Epithelial cell of proximal tubule (primary cell): ENCODE results near the gene MTLN. TPM values are rescaled to one million over a fixed set of nuclear protein-coding genes. Genes with fewer than 3 reads are reported as not detected.
A peak's percentile ranks its signal among the peaks of the same experiment; 100 is the strongest.
"Not testable (repeated sequence)": the region's sequence is repeated elsewhere in the genome, so short reads cannot be mapped to it uniquely, and the experiment has no call there.

Experiments used
- DNase-seq: peaks from one replicate; pipeline ENCODE4 v3.0.0-alpha.2; 2011; ENCODE audit warnings: low read depth
- H3K4me3 ChIP-seq: 2 replicates; pipeline ENCODE4 v1.5.1; 2011; ENCODE audit warnings: low read depth, mild to moderate bottlenecking, low read length
- total RNA-seq: library from RNA; depleted of rRNA; stranded (reverse); fragments of >200 nt; gene quantifications from 2 replicates; pipeline ENCODE4 v1.2.3, GENCODE V29; 2015
- TF ChIP-seq, protein P1 (sequence below): conservative IDR thresholded peaks from 2 replicates; pipeline ENCODE4 v1.5.1; 2012; ENCODE audit warnings: low read depth, mild to moderate bottlenecking, low read length

Gene MTLN, protein sequence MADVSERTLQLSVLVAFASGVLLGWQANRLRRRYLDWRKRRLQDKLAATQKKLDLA
- 70.2 and 188 TPM in 2 replicates for total RNA-seq

DNA sequence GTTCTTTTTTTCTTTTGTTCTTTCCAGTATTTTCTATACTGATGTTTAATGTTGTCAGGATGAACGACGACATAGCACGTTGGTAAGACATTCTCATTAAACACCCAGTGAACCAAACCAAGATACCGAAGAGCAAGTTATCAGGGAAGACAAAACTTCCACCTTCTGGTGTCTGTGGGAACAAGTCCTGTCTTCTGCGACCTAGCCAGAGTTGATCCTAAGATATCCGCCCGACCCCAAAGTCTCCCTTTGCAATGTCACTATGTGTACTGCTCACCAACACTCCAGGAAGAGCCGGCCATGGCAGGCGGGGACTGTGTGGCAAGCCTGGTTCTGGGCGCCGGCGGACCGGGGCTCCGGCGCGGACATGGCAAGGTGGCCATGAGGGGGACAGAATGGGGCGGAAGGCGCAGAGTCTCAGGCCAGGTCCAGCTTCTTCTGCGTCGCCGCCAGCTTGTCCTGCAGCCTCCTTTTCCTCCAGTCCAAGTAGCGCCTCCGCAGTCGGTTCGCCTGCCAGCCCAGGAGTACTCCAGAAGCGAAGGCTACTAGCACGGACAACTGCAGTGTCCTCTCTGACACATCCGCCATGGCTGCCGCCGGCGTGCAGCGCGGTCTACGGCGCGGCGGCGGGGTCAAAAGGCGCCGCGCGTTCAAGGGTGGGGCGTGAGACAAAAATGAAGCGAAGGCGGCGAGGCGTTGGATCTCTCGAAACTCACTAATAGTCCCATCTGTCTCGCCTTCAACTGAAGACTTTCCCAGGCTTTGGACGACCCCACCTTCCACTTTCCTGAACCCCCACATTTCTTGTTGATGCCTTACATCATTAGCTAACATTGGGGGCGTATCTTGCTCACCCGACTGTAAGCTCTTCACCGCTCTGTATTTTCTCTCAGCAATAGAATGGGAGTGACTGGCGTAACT is at the start of gene MTLN:
MTLN (minus strand) TSS at position 610 of the 921 bp plus-strand sequence; CDS start at position 588, 22 bp downstream.
- TF ChIP-seq, protein P1, sequence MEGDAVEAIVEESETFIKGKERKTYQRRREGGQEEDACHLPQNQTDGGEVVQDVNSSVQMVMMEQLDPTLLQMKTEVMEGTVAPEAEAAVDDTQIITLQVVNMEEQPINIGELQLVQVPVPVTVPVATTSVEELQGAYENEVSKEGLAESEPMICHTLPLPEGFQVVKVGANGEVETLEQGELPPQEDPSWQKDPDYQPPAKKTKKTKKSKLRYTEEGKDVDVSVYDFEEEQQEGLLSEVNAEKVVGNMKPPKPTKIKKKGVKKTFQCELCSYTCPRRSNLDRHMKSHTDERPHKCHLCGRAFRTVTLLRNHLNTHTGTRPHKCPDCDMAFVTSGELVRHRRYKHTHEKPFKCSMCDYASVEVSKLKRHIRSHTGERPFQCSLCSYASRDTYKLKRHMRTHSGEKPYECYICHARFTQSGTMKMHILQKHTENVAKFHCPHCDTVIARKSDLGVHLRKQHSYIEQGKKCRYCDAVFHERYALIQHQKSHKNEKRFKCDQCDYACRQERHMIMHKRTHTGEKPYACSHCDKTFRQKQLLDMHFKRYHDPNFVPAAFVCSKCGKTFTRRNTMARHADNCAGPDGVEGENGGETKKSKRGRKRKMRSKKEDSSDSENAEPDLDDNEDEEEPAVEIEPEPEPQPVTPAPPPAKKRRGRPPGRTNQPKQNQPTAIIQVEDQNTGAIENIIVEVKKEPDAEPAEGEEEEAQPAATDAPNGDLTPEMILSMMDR = no peak
- peak within 1 kb of the TSS; percentile 81 for H3K4me3 ChIP-seq
- DNase-seq = no peak

DNA sequence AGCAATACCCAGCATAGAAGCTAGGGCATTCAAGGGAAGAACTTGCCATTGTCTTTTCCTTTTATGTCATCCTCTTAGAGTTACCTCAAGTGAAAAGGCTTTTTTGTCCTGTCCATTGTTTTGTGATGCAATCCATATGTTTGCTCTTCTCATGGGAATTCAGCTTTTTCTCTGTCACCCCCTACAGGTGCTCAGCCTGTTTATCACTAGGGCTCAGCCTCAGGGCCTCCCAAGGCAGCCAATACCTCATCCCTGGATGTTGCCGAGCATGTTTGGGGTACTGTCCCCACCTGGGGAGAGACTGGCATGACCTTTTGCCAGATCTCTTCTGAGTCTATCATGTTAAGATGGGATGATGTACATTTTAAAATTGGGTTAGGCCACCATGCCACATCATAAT is 49.6 kb upstream of the MTLN start:
- DNase-seq, H3K4me3 ChIP-seq: not testable (repeated sequence)

DNA sequence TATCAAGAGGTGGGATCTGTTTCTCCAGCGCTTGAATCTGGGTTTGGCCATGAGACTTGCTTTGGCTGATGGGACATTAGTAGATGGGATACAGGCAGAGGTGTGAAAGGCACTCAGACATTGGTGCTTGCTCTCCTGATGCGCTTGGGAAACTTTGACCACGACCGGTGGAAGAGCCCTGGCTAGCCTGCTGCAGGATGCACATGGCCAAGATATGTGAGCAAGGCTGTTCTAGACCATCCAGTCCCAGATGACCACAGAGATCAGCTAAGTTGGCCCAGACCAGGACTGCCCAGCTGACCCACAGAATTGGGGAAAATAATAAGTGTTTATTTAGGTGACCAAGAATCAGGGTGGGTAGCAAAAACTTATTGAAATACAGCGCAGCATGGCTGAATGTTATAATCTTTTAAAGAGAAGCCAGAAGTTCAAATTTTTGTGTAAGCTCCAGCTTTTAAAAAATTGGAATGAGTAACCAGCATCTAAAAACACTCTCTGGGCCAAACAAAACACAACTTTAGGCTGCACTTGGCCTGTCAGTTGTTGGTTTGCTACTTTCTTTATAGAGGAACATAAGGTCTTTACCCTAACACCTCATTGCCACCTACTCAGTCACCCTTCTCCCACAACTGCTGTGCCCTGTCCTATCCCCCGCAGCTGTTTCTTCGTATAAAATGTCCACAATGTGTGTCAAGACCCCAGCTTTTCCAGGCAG is 35.9 kb upstream of the MTLN start:
- not testable (repeated sequence) for DNase-seq, H3K4me3 ChIP-seq

DNA sequence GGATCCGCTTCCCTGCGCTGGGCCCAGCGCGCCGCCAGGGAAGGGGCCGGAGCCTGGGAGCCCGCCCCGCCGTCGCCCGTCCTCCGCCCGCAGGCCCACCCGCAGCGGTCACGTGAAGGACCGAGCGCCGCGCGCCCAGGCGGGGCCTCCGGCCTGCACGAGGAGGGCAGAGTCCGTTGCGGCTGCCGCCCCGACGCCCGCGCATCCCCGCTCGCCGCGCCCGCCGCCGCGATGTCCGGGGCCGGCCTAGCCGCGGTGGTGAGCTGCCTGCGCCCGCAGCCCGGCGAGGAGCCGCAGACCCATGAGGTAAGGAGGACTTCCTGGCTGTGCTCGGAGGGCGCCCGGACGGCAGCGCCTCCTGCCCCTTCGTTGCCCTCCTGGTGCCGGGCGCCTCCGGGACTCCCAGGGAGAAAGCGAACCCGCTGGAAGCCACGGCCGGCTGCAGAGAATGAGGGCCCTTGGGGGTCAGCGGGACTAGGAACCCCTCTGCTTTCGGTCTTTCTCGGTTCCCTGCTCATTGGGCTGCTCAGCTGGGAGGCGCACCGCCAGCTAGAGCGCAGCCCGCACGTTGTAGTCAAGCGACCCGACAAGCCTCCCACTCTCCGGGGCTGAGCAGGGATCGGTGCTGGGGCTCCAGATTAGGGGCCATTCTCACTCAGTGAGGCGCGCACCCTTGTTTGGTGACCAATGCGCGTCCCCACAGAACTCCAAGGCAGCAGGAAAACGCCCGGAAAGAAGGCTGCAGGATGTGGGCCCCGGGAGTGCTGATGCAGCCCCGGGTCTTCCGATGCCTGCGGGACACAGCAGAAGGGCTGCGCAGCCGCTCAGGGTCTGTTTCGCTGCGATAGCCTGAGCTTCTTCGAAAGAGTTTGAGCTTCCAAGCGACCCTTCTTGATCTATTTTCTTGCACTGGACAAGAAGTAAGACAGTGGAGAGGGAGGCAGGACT is 33.4 kb upstream of the MTLN start:
- H3K4me3 ChIP-seq, DNase-seq: not testable (repeated sequence)

DNA sequence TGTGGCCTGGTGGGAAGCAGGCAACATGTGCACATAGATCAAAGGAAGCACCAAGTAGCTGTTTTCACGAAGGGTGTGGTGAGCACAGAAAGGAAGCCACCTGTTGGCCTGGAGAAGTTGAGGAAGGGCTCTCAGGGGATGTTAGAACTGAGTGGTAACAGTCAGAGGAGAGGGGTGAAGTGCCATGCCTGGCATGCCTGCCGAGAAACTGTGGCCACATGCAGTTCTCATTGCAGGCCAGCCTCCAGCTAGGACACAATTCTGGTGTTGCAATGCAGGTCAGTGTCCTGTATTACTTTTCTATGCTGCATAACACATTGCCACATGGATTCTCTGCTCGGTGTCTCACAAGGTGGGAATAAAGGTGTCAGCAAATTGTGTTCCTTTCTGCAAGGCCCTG is 30.9 kb upstream of the MTLN start:
- H3K4me3 ChIP-seq, DNase-seq: not testable (repeated sequence)

DNA sequence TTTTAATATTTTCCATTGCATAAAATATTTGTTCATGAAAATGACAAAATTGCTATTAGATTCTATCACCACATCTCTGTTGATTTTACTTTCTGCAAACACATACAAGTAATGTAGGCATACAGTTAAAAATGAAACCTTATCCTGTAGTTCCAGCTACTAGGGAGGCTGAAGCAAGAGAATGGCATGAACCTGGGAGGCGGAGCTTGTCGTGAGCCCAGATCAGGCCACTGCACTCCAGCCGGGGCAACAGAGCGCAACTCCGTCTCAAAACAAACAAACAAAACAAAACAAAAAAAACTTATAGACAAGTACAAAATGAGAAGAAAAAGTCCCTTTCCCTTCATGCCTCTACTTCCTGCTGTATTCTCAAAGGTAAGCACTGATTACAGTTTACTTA is 22.2 kb upstream of the MTLN start:
- not testable (repeated sequence) for DNase-seq, H3K4me3 ChIP-seq

DNA sequence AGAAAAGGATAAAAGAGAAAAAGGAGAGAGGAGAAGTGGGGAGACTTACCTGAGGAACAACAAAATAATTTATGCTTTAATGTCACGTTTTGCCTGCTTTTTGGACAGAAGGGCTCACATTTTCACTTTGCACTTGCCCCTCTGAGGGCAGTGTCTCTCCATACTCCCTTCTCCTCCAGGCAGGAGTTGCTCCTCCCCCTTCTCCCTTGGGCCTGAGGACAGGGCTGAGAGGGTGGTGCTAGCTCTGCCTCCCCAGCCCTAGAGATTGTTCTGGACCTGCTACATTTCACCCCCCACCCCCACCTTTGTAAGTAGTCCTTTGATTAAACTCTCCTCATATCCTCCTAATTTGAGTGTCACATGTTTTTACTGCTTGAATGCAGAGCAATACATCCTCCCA is 17.5 kb upstream of the MTLN start:
- not testable (repeated sequence) for DNase-seq, H3K4me3 ChIP-seq

DNA sequence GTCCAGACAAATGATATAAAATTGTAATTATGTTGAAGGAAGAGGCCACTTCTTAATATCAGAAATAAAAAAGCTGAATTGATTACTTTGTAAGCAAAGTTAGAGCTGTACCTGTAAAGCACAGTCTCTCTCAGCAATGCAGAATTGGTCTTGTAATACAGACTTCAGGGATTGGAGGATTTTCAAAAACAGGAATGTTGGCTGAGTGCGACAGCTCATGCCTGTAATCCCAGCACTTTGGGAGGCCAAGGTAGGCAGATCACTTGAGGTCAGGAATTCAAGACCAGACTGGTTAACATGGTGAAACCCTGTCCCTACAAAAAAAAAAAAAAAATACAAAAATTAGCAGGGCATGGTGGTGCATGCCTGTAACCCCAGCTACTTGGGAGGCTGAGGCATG is 10.3 kb upstream of the MTLN start:
- not testable (repeated sequence) for DNase-seq, H3K4me3 ChIP-seq

DNA sequence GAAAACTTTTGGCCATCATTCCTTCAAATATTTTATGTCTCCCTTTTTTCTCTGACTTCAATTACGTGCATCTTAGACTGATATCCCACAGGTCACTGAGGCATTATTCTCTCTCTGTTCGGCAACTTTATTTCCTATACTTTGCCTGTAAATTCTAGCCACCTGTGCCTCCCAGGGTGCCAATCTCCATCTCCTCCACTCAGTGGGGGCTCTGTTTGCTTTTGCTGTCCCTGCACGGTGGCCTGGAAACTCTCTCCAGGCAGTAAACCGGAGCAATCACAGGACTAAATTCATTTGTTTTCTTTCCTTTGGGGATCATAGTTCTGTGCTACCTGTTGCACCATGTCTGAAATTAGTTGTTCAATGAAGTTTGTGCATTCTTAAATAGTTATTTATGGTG is 9.6 kb upstream of the MTLN start:
- TF ChIP-seq, protein P1 = no peak
- DNase-seq = no peak

DNA sequence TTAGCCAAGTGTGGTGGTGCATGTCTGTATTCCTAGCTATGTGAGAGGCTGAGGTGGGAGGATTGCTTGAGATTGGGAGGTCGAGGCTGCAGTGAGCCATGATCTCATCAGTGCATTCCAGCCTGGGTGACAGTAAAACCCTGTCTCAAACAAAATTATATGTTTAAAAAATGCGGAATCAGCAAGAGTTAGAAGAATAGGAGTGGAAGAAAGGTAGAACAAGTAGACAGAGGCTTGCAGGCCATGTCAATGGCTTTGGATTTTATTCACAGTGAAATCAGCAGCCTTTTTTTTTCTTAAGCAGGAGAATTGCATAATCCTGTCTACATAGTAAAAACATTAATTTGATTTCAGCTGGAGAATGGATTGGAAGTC is 7.8 kb upstream of the MTLN start:
- H3K4me3 ChIP-seq = no peak overlapping the region
- no peak for DNase-seq
- TF ChIP-seq, protein P1 = no peak

More for the DNA sequence above, 9.6 kb upstream of the MTLN start:
- no peak overlapping the region for H3K4me3 ChIP-seq
